ENCODE measurements around the gene ELAVL4.
A peak's percentile ranks its signal among the peaks of the same experiment; 100 is the strongest.

Gene ELAVL4

DNA sequence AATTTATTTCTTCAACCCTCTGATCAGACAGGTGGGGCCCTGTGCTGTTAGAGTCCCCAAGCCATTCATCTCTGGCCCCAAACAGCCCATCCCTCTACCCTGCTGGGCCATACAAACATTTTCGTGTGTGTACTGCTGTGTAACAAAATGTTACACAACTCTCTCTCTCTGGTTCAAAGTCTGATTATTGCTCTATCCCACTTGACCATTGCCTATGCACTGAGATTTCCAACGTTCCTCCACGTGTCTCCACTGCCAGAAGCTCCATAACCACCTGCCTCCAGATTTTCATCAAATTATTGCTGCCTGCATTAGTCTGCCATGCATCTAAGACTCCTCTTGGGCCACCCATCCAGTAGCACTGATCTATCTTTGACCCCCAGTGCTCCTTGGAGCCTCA is 104.8 kb downstream of the ELAVL4 start:
- Histone ChIP-seq H2AFZ (ENCODE audit: low read depth, low read length) (no peak overlapping the region), H3K9ac (ENCODE audit: low read depth, low read length) (no peak overlapping the region), H4K20me1 (ENCODE audit: insufficient read depth, low read length) (no peaks in the 10 kb centered on the region), H3K4me2 (ENCODE audit: insufficient read depth, low read length) (no peak overlapping the region), H3K9me3 (ENCODE audit: insufficient read depth, low read length, severe bottlenecking) (no peaks in the 10 kb centered on the region), H3K27ac (ENCODE audit: low read length) (no peak overlapping the region), H3K4me1 (ENCODE audit: insufficient read depth, low read length) (no peaks in the 10 kb centered on the region), H3K79me2 (ENCODE audit: insufficient read depth, low read length) (no peaks in the 10 kb centered on the region), H3K27me3 (ENCODE audit: insufficient read depth, low read length, poor library complexity) (peaks cover 5% of the 10 kb centered on the region), H3K36me3 (ENCODE audit: insufficient read depth, low read length) (no peaks in the 10 kb centered on the region), H3K4me3 (ENCODE audit: low read depth in 1 of 2, low read length in 2 of 2) (no peak overlapping the region)
- DNase-seq, result no peak
- TF ChIP-seq, protein P1, sequence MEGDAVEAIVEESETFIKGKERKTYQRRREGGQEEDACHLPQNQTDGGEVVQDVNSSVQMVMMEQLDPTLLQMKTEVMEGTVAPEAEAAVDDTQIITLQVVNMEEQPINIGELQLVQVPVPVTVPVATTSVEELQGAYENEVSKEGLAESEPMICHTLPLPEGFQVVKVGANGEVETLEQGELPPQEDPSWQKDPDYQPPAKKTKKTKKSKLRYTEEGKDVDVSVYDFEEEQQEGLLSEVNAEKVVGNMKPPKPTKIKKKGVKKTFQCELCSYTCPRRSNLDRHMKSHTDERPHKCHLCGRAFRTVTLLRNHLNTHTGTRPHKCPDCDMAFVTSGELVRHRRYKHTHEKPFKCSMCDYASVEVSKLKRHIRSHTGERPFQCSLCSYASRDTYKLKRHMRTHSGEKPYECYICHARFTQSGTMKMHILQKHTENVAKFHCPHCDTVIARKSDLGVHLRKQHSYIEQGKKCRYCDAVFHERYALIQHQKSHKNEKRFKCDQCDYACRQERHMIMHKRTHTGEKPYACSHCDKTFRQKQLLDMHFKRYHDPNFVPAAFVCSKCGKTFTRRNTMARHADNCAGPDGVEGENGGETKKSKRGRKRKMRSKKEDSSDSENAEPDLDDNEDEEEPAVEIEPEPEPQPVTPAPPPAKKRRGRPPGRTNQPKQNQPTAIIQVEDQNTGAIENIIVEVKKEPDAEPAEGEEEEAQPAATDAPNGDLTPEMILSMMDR (IDR thresholded peaks at IDR 0.05; ENCODE audit: borderline replicate concordance, extremely low read depth, low read length, poor library complexity, severe bottlenecking), result no peak
- no peak for TF ChIP-seq EZH2 (IDR thresholded peaks at IDR 0.05; ENCODE audit: borderline replicate concordance, low read depth, low read length, severe bottlenecking)
- ATAC-seq (ENCODE audit: insufficient read depth, low read depth), result no peak

DNA sequence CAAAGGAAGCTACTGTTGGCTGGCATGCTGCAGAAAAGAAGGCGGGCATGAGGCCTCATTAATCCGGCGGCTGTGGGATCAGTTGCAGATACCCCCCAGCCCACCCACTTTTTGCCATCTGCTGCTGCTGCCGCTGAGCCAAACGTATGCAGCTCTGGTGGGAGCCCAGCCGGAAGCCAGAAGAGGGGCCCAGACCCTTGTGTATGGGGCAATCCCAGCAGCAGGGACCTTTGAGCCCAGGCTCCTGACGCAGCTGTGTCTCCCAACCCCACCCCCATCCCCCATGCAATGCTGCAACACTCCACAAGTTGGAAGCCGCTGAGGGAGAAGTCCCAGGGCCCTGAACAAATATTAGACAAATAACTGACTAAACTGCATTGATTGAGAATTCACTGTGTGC is 106.0 kb downstream of the ELAVL4 start:
- no peak overlapping the region for H2AFZ ChIP-seq (ENCODE audit: low read depth, low read length)
- no peak overlapping the region for H3K4me3 ChIP-seq (ENCODE audit: low read depth in 1 of 2, low read length in 2 of 2)
- H3K9me3 ChIP-seq (ENCODE audit: insufficient read depth, low read length, severe bottlenecking), result no peaks in the 10 kb centered on the region
- DNase-seq (peak; percentile 30), ATAC-seq (ENCODE audit: insufficient read depth, low read depth) (peak; percentile 53)
- H3K79me2 ChIP-seq (ENCODE audit: insufficient read depth, low read length), result no peaks in the 10 kb centered on the region
- H3K9ac ChIP-seq (ENCODE audit: low read depth, low read length), result no peak overlapping the region
- H4K20me1 ChIP-seq (ENCODE audit: insufficient read depth, low read length), result no peaks in the 10 kb centered on the region
- no peak overlapping the region for H3K27ac ChIP-seq (ENCODE audit: low read length)
- no peak overlapping the region for H3K4me2 ChIP-seq (ENCODE audit: insufficient read depth, low read length)
- TF ChIP-seq, protein P1 (IDR thresholded peaks at IDR 0.05; ENCODE audit: borderline replicate concordance, extremely low read depth, low read length, poor library complexity, severe bottlenecking), result no peak
- no peak for TF ChIP-seq EZH2 (IDR thresholded peaks at IDR 0.05; ENCODE audit: borderline replicate concordance, low read depth, low read length, severe bottlenecking)
- no peaks in the 10 kb centered on the region for H3K36me3 ChIP-seq (ENCODE audit: insufficient read depth, low read length)
- H3K27me3 ChIP-seq (ENCODE audit: insufficient read depth, low read length, poor library complexity), result peaks cover 5% of the 10 kb centered on the region
- H3K4me1 ChIP-seq (ENCODE audit: insufficient read depth, low read length), result no peaks in the 10 kb centered on the region

DNA sequence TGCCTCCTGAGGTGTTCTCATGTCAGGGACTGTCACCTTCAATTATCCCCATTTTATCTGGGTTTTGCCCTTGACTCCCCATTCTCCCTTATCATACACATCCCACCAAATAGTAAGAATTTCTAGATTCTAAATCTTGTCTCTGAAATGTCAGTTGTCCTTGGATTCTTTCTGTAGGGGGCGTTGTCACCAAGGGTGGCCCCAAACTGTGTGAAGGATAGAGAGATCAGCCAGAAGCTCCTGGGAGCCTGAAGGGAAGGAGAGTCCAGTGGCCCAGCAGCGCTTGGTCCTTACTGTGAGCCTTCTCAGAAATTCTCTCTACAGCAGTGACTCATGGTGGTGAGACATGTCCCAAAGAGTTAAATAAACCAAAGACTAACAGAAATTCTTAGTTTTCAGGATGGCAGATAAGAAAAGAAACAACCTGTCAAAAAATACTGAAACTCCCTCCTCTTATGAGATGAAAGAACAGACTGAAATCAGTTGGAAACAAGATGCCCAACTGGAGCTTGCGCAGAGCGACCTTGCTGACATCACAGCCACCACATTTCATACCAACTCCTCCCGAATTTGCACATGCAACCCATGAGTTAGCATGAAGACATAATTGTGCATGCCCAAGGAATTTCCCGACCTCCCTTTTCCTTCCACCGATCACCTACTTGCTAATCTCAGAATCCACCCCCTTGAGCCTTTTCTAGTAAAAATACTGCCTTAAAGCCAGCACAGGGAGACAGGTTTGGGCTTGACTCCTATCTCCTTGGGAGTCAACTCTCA is 109.8 kb downstream of the ELAVL4 start:
- ATAC-seq (ENCODE audit: insufficient read depth, low read depth) (no peak), DNase-seq (no peak)
- peaks cover 5% of the 10 kb centered on the region for H3K27me3 ChIP-seq (ENCODE audit: insufficient read depth, low read length, poor library complexity)
- no peak overlapping the region for H3K9ac ChIP-seq (ENCODE audit: low read depth, low read length)
- H3K79me2 ChIP-seq (ENCODE audit: insufficient read depth, low read length), result no peaks in the 10 kb centered on the region
- TF ChIP-seq, protein P1 (IDR thresholded peaks at IDR 0.05; ENCODE audit: borderline replicate concordance, extremely low read depth, low read length, poor library complexity, severe bottlenecking), result no peak
- no peak for TF ChIP-seq EZH2 (IDR thresholded peaks at IDR 0.05; ENCODE audit: borderline replicate concordance, low read depth, low read length, severe bottlenecking)
- H3K9me3 ChIP-seq (ENCODE audit: insufficient read depth, low read length, severe bottlenecking), result no peaks in the 10 kb centered on the region
- no peak overlapping the region for H3K27ac ChIP-seq (ENCODE audit: low read length)
- H3K4me1 ChIP-seq (ENCODE audit: insufficient read depth, low read length), result no peaks in the 10 kb centered on the region
- H2AFZ ChIP-seq (ENCODE audit: low read depth, low read length), result no peak overlapping the region
- no peak overlapping the region for H3K4me2 ChIP-seq (ENCODE audit: insufficient read depth, low read length)
- no peaks in the 10 kb centered on the region for H4K20me1 ChIP-seq (ENCODE audit: insufficient read depth, low read length)
- H3K36me3 ChIP-seq (ENCODE audit: insufficient read depth, low read length), result no peaks in the 10 kb centered on the region
- H3K4me3 ChIP-seq (ENCODE audit: low read depth in 1 of 2, low read length in 2 of 2), result no peak overlapping the region
